HG03432 (cell line): ENCODE measurements around the gene SYNGR3.
"Not testable (repeated sequence)": the region's sequence is repeated elsewhere in the genome, so short reads cannot be mapped to it uniquely, and the experiment has no call there.

Source experiments
- ATAC-seq: cut with Tn5 transposase; IDR thresholded peaks from one replicate; pipeline ENCODE4 v1.9.1; 2021; ENCODE audit warnings: mild to moderate bottlenecking, moderate library complexity; ENCODE audit not compliant: unreplicated experiment

SYNGR3 gene, protein sequence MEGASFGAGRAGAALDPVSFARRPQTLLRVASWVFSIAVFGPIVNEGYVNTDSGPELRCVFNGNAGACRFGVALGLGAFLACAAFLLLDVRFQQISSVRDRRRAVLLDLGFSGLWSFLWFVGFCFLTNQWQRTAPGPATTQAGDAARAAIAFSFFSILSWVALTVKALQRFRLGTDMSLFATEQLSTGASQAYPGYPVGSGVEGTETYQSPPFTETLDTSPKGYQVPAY

DNA sequence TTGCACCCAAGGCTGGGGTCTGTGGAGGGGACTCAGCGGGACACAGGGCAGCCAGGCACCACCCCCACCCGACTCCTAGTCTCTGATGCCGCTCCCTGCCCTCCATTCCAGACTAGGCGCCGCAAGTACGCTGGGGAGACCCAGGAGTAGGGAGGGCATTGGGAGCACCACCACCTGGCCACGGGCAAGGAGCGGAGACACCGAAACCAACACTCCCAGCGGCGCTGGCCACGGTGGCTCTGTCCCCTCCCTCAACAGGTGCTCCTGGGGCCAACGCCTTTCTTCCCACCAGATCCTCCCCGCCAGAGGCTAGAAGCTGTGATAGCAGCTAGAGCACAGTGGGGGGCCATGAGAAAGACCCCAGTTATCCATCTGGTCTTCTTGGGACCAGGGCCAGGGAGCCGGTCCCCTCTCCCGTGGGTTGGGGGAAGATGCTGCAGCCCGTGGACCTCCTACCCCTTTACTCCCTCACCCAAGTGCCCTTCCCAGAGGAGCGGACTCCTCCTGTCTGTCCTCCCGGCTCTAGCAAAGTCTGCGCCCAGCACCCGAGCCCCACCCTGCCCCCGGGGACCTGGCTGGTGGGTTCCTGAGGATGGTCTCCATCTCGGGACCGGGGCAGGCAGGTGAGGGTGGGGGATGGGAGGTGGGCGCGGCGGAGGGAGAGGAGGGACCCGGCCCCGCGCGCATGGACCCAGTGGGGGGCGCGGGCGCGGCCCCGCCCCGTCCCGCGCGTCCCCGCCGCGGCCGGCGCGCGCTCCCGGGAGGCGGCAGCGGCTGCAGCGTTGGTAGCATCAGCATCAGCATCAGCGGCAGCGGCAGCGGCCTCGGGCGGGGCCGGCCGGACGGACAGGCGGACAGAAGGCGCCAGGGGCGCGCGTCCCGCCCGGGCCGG lies at the start of gene SYNGR3:
Gene SYNGR3 (plus strand): TSS at position 762 of the 892 bp plus-strand sequence. CDS start 133 bp downstream, outside the sequence.
- no peak for ATAC-seq

DNA sequence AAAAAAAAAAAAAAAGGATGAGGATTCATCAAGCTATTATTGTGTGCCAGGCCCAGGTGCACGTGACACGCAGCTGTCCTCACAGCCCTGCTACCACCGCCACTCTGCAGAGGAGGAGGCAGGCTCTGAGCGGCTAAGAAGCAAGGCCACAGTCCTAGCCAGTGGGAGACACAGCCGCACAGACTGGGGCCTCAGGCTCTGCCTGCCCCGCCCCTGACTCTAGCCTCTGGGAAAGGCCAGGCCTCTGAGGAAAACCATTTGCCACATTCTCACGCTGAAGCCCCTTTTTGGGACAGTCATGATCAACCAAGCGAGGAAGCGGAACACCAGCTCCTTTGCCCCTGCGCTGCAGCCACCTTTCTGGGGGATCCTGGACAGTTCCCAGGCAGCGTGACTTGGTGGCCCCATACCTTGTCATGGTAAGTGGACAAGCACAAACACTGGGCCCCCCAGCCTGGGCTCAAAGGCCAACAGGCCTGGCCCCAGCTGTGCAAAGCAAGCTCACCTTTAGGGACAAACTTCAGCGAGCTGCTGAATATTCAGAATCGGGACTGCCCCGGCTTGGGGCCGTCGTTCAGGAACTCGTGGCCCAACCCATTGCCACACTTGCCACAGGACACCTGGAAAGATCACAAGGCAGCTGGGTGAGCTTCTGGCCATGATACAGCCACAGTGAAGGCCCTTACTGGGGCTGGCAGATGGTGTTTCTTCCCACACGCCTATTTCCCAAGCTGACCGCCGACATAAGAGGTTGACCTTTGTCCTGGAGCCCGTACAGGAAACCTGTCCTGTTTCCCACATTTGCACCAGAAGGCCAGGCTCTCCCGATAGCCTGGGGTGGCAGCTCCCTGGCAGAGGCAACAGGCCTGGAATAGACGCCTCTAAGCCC lies 49.3 kb upstream of the SYNGR3 start:
- no peak for ATAC-seq

- ATAC-seq, result no peak
These were observed 48.4 kb upstream of the SYNGR3 start for GRCh38 chr16:1941162-1942046.

DNA sequence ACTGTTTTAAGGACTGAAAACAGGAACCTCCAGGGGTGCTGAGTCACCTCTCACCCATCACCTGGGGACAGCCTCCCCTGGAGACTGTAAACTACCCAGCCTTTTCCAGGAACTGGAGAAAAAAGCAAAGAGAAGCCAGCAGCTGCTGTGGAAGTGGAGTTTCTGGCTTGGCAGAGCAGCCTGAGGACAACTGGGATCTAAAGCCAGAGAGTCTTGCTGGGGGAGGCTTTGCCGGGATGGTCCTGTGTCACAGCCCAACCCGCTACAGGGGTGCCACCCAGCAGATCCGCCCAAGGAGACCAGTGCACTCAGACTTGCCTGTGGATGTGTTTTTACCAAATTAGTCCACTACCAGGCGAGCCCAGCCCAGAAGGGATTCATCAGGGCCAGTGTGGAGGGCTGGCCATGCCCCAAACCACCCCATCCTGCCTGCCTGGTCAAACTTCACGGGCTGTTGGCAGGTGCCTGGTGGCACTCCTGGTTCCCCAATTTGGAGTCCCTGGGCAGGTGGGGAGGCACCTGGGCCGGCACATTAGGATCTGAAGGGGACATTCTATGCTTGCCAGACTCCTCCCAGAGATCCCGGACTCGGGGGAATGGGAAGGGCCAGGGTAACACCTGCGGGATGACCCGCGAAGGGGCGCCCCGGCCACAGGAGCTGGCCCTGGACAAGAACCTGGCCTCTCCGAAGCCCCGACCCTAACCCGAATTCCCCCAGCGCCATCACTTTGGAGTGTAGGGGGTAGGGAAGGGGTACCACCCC lies 47.5 kb upstream of the SYNGR3 start:
- no peak for ATAC-seq

DNA sequence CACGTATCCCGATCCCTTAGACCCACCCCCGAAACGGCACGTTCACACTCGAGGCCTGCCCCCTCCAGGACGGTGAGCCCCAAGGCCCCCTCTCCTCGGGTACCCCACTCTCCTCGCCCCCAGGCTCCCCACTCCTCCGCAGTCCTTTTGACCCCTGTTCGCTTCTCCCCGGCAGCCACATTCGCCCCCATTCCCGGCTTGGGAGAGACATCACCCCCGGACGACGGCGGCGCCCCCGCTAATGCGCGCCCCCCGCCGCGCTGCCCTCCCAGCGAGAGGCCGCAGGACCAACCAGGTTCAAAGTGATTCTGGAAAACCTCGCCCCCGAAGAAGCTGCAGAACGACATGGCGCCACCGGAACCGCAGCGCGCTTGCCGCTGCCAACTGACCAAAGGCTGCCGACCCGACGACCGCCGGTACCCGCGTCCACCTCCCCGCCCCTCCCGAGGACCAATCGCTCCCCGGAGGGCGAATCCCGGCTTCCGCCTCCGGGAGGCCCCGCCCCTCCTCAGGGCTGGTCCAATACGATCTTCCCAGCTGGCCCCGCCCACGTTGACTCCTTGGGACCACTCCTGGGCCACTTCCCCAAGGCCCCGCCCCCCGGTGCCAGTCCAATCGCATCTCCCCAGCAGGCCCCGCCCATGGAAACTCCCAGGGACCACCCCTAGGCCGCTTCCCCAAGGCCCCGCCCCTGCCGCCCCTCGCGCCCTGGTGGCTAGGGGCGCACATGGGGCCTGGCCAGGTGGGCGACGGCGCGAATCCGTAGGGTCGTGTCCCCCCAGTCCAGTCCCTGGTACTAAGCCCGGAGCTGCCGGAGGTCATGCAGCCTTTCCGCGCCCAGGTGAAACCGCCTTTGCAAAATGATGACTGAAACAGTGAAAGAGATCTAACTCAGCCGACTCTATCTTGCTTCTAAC lies 46.7 kb upstream of the SYNGR3 start, which contains the start of gene MSRB1:
Gene MSRB1 (minus strand): TSS at position 390 of the 917 bp plus-strand sequence. CDS start 43 bp downstream, at position 347.
- ATAC-seq, result peak; percentile 92

DNA sequence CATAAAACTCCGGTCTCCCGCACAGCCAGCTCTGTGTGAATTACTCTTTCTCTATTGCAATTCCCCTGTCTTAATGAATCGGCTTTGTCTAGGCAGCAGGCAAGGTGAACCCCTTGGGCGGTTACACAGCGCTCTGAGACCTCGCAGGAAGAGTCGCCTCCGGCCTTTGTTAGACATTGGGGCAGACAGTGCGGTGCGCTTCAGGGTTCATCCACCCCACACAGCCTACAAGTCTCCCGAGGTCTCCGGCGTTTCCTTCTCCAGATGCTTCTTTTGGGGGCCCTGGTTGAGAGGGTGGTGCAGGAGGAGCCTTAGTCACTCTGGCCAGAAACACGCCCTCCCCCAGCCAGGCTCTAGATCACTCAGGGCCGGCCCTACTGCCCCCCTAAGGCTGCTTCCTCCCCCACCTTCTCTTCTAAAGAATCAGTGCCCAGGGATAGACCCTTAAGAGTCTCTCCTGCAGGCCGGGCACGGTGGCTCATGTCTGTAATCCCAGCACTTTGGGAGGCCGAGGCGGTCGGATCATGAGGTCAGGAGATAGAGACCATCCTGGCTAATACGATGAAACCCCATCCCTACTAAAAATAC lies 45.1 kb upstream of the SYNGR3 start:
- no peak for ATAC-seq

DNA sequence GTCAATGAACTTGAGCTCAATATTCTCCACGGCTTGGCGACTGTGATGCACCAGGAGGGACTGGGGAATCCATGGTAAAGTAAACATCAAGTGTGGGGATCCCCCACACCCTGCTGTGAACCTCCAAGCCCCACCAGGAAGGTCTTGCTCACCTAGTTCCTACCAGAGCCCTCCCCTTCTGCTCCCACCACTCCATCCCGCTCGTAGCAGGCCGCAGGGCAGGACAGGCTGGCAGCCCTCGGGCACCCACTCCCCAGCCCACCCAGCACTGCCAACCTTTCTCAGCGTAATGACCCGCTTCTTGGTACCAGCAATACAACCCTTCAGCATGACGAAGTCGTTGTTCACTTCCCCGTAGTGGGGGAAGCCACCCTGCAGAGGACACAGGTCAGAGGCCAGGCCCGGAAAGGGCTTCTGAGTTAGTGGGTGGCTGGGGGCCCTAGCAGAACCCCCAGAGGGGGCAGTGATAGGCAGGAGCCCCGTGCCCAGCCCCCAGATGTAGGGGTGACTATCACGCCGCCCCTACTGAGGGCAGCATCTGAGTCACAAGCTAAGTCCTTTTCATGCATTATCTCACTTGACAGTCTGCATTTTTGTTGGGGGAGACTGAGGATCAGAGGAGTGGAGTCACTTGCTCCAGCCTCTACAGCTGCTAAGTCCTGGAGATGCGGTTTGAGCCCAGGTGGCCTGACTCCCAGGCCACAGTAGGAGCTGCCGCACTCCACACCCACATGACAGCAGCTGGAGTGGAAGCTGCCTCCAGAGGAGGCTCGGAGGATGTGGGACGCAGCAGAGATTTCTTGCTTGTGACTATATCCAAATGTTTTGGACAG lies 44.0 kb upstream of the SYNGR3 start:
- ATAC-seq, result no peak

GRCh38 chr16:1946495-1947368 lies 43.0 kb upstream of the SYNGR3 start:
- no peak for ATAC-seq

GRCh38 chr16:1947369-1947670 lies 42.5 kb upstream of the SYNGR3 start:
- ATAC-seq, result no peak

GRCh38 chr16:1949507-1949906 lies 40.3 kb upstream of the SYNGR3 start:
- ATAC-seq, result no peak

DNA sequence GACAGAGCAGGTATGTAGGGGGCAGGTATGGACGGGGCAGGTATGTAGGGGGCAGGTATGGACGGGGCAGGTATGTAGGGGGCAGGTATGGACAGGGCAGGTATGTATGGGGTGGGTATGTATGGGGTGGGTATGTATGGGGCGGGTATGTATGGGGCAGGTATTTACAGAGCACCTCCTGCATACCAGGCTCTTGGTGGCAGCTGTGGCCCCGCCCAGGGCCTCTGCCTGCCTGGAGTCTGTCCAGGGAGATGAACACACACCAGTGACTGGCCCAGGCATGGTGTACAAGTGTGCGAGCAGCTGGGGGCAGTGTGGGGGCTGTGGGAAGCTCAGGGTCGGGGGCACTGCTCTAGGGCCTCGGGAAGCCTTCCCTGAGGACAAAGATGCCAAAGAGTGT lies 39.7 kb upstream of the SYNGR3 start:
- ATAC-seq, result no peak

DNA sequence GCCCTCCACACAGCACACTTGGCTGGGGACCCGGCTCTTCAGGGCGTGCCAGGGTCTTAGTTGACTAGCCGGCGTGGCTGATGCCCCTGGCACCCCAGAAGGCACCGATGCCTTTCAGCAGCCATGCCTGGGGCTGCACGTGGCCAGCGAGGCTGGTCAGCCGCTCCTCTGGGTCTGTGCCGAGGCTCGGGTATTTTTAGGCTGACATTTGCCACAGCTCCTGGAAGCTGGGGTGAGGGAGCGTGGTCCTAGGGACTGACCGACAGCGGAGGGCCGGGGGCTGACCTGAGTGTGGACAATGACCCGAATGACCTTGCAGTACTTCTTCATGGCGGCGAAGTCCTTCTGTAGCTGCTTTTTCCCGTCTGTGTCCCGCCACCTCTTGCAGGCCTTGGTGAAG lies 39.2 kb upstream of the SYNGR3 start:
- ATAC-seq, result no peak

DNA sequence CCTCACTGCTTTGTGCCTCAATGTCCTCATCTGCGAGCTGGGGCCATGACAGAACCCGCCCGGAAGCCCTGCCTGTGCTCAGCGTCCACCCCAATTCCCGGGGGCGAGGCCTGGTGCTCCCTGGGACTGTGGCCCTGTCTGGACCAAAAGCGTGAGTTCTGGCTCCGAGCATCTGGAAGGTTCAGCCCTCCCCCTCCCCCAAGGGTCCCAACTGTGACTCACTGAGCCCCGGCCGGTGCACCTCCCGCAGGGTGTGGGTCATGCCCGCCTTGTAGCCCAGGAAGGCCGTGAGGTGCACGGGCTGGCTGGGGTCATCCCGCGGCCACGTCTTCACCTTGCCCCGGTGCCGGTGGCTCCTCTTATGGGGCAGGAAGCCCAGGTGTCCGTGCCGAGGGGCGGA lies 36.0 kb upstream of the SYNGR3 start:
- no peak for ATAC-seq

DNA sequence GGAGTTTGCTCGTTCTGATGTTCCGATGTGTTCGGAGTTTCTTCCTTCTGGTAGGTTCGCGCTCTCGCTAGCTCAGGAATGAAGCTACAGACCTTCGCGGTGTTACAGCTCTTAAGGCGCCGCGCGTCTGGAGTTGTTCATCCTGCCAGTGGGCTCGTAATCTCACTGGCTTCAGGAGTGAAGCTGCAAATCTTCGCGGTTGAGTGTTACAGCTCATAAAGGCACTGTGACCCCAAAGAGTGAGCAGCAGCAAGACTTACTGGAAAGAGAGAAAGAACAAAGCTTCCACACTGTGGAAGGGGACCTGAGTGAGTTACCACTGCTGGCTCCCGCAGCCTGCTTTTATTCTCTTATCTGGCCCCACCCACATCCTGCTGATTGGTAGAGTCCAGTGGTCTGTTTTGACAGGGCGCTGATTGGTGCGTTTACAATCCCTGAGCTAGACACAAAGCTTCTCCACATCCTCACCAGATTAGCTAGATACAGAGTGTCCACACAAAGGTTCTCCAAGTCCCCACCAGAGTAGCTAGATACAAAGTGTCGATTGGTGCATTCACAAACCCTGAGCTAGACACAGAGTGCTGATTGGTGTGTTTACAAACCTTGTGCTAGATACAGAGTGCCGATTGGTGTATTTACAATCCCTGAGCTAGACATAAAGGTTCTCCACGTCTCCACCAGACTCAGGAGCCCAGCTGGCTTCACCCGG lies 32.2 kb upstream of the SYNGR3 start:
- not testable (repeated sequence) for ATAC-seq

GRCh38 chr16:1958143-1958491 lies 31.7 kb upstream of the SYNGR3 start:
- ATAC-seq, result not testable (repeated sequence)
